ENCODE results near the gene LARGE2. TPM values are rescaled to one million over a fixed set of nuclear protein-coding genes. Genes with fewer than 3 reads are reported as not detected.
"Not testable (repeated sequence)": the region's sequence is repeated elsewhere in the genome, so short reads cannot be mapped to it uniquely, and the experiment has no call there.

LARGE2 gene
- total and polyA plus RNA-seq, 9 of the 15 experiments (the other 6 are each of a cell fraction or from before 2014, with no cell fraction given), result 0.56 to 14.1 (median 6.6) TPM

DNA sequence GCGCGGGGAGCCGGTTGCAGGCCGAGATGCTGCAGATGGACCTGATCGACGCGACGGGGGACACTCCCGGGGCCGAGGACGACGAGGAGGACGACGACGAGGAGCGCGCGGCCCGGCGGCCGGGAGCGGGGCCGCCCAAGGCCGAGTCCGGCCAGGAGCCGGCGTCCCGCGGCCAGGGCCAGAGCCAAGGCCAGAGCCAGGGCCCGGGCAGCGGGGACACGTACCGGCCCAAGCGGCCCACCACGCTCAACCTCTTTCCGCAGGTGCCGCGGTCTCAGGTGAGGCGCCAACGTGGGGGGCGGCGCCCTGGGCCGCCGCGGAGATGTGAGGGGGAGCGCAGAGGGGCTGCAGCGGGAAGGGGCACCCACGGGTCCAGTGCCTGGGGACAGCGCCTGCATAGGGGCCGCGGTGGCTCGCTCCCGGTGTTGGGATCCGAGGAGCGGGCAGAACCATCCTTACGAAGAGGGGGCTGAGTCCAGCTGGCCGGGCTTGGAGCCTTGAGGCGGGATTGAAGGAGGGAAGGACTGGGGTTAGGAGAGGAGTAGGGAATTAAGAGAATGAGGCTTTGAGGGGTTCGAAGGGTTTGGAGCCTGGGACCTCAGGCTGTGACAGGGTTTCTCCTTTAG lies 22.2 kb upstream of the LARGE2 start:
- Histone ChIP-seq H3K4me1 (replicated peaks in 1 of 2; ENCODE audit: control insufficient read depth in 2 of 2, insufficient read depth in 2 of 2, low read length in 2 of 2) (peaks cover 14 to 74% of the 10 kb centered on the region in 2 experiments), H3K4me2 (ENCODE audit: insufficient read depth, low read length) (peak overlapping the region; percentile 70), H2AFZ (ENCODE audit: low read depth, low read length) (peak overlapping the region; percentile 44), H3K9ac (ENCODE audit: insufficient read depth in 1 of 2, low read depth in 2 of 2, low read length in 2 of 2) (peak overlapping the region in 1 of 2 experiments; percentile 94; a peak in 3 of 4 replicates), H3K4me3 (peak overlapping the region; percentile 58)
- H3K27me3 ChIP-seq (ENCODE audit: control insufficient read depth in 2 of 2, insufficient read depth in 2 of 2, low read length in 2 of 2); H3K9me1 ChIP-seq (ENCODE audit: control insufficient read depth, insufficient read depth, low read length); FAIRE-seq; H3K36me3 ChIP-seq (ENCODE audit: control insufficient read depth, insufficient read depth, low read length); BruUV-seq (replicated peaks); intact Hi-C loops (cut with micrococcal nuclease); CTCF ChIA-PET (ENCODE audit: low intra/inter-chr PET ratio); H3K79me2 ChIP-seq (ENCODE audit: control insufficient read depth, insufficient read depth, low read length); H3K9me3 ChIP-seq (replicated peaks; ENCODE audit: control insufficient read depth, insufficient read depth, low read depth, low read length); H4K20me1 ChIP-seq (replicated peaks; ENCODE audit: control insufficient read depth, insufficient read depth, low read length); in situ Hi-C loops (cut with MboI); H3K27ac ChIP-seq (ENCODE audit: extremely low read depth, low read depth, low read length); TF ChIP-seq CREB1 (IDR thresholded peaks at IDR 0.05): not testable (repeated sequence)
- POLR2A ChIA-PET, result interaction anchor here (1.0 to 1.6 kb wide), 3 partner anchors 10 to 18 kb away, joined by 4 to 5 read pairs (median 4); partner anchors contain the start of gene PEX16
- peak; percentile 50 for ATAC-seq
- peak in 2 of 4 experiments; percentile 35 to 36 for DNase-seq (ENCODE audit: extremely low read depth in 1 of 4, low spot score in 3 of 4)
- WGBS (ENCODE audit: insufficient coverage, low coverage, missing lambda C conversion rate), result 7% methylated on average over 27 of the region's 59 CpGs
- TF ChIP-seq CREB1 (CRISPR knock-in tag; IDR thresholded peaks at IDR 0.05) (peak; percentile 36; the same call in 1 of the 2 replicates), FIP1L1 (IDR thresholded peaks at IDR 0.05; ENCODE audit: low read depth, low read length, poor library complexity, severe bottlenecking) (peak; percentile 16), RB1 (IDR thresholded peaks at IDR 0.05; ENCODE audit: low read depth) (0 out of 2 replicates have a peak, but pooled peaks have one; percentile 14), STAG1 (CRISPR knock-in tag; IDR thresholded peaks at IDR 0.05; ENCODE audit: borderline replicate concordance) (0 out of 2 replicates have a peak, but pooled peaks have one; percentile 5), NRF1 (conservative IDR thresholded peaks at IDR 0.05 in 1 of 2, IDR thresholded peaks at IDR 0.05 in 1 of 2) (peak in 1 of 2 experiments; percentile 16; a peak in 1 of 4 replicates)
- TF ChIP-seq, protein P1, sequence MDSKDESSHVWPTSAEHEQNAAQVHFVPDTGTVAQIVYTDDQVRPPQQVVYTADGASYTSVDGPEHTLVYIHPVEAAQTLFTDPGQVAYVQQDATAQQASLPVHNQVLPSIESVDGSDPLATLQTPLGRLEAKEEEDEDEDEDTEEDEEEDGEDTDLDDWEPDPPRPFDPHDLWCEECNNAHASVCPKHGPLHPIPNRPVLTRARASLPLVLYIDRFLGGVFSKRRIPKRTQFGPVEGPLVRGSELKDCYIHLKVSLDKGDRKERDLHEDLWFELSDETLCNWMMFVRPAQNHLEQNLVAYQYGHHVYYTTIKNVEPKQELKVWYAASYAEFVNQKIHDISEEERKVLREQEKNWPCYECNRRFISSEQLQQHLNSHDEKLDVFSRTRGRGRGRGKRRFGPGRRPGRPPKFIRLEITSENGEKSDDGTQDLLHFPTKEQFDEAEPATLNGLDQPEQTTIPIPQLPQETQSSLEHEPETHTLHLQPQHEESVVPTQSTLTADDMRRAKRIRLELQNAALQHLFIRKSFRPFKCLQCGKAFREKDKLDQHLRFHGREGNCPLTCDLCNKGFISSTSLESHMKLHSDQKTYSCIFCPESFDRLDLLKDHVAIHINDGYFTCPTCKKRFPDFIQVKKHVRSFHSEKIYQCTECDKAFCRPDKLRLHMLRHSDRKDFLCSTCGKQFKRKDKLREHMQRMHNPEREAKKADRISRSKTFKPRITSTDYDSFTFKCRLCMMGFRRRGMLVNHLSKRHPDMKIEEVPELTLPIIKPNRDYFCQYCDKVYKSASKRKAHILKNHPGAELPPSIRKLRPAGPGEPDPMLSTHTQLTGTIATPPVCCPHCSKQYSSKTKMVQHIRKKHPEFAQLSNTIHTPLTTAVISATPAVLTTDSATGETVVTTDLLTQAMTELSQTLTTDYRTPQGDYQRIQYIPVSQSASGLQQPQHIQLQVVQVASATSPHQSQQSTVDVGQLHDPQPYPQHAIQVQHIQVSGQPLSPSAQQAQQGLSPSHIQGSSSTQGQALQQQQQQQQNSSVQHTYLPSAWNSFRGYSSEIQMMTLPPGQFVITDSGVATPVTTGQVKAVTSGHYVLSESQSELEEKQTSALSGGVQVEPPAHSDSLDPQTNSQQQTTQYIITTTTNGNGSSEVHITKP (IDR thresholded peaks at IDR 0.05; ENCODE audit: partially characterized antibody), result peak; percentile 85
- TF ChIP-seq, protein P2, sequence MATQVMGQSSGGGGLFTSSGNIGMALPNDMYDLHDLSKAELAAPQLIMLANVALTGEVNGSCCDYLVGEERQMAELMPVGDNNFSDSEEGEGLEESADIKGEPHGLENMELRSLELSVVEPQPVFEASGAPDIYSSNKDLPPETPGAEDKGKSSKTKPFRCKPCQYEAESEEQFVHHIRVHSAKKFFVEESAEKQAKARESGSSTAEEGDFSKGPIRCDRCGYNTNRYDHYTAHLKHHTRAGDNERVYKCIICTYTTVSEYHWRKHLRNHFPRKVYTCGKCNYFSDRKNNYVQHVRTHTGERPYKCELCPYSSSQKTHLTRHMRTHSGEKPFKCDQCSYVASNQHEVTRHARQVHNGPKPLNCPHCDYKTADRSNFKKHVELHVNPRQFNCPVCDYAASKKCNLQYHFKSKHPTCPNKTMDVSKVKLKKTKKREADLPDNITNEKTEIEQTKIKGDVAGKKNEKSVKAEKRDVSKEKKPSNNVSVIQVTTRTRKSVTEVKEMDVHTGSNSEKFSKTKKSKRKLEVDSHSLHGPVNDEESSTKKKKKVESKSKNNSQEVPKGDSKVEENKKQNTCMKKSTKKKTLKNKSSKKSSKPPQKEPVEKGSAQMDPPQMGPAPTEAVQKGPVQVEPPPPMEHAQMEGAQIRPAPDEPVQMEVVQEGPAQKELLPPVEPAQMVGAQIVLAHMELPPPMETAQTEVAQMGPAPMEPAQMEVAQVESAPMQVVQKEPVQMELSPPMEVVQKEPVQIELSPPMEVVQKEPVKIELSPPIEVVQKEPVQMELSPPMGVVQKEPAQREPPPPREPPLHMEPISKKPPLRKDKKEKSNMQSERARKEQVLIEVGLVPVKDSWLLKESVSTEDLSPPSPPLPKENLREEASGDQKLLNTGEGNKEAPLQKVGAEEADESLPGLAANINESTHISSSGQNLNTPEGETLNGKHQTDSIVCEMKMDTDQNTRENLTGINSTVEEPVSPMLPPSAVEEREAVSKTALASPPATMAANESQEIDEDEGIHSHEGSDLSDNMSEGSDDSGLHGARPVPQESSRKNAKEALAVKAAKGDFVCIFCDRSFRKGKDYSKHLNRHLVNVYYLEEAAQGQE (IDR thresholded peaks at IDR 0.05; ENCODE audit: borderline replicate concordance), result not testable (repeated sequence)
- TF ChIP-seq, protein P2 (CRISPR knock-in tag; IDR thresholded peaks at IDR 0.05; ENCODE audit: low read depth), result 0 out of 2 replicates have a peak, but pooled peaks have one; percentile 14

All from K562 (cell line).